ENCODE data around the gene TRNP1.

GRCh38 chr1:27018316-27018715, 24.8 kb downstream of the TRNP1 start:
- TF ChIP-seq CTCF (IDR thresholded peaks at IDR 0.05) (no peak), POLR2A (IDR thresholded peaks at IDR 0.05) (no peak)
